ENCODE measurements around the gene JAZF1.

DNA sequence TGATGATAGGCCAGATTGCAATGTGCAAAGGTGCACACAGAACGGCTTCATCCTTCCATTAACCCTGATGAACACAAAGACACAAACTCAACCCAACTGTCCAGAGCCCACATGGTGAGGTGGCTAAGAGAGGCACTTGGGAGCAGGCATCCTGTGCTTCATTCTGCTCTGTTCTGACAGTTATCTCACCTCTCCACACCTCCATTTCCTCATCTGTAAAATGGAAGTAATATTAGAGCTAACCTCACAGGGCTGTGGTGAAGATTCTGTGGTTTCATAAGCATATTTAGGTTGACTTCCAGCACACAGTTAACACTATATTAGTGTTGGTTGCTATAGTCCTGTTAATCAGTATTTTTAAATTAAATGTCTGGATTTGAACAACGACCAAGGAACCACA lies 314.3 kb downstream of the JAZF1 start:
- TF ChIP-seq FOXP2 (optimal IDR thresholded peaks at IDR 0.05; ENCODE audit: borderline replicate concordance, extremely low read depth, extremely low read length, insufficient read depth) (no peak), POLR2AphosphoS5 (IDR thresholded peaks at IDR 0.05; ENCODE audit: low read depth, low read length) (no peak), SIN3A (IDR thresholded peaks at IDR 0.05; ENCODE audit: borderline replicate concordance, insufficient read depth, low read length) (no peak), TAF1 (IDR thresholded peaks at IDR 0.05; ENCODE audit: borderline replicate concordance, insufficient read depth, low read length) (no peak)
- TF ChIP-seq, protein P1, sequence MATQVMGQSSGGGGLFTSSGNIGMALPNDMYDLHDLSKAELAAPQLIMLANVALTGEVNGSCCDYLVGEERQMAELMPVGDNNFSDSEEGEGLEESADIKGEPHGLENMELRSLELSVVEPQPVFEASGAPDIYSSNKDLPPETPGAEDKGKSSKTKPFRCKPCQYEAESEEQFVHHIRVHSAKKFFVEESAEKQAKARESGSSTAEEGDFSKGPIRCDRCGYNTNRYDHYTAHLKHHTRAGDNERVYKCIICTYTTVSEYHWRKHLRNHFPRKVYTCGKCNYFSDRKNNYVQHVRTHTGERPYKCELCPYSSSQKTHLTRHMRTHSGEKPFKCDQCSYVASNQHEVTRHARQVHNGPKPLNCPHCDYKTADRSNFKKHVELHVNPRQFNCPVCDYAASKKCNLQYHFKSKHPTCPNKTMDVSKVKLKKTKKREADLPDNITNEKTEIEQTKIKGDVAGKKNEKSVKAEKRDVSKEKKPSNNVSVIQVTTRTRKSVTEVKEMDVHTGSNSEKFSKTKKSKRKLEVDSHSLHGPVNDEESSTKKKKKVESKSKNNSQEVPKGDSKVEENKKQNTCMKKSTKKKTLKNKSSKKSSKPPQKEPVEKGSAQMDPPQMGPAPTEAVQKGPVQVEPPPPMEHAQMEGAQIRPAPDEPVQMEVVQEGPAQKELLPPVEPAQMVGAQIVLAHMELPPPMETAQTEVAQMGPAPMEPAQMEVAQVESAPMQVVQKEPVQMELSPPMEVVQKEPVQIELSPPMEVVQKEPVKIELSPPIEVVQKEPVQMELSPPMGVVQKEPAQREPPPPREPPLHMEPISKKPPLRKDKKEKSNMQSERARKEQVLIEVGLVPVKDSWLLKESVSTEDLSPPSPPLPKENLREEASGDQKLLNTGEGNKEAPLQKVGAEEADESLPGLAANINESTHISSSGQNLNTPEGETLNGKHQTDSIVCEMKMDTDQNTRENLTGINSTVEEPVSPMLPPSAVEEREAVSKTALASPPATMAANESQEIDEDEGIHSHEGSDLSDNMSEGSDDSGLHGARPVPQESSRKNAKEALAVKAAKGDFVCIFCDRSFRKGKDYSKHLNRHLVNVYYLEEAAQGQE (IDR thresholded peaks at IDR 0.05; ENCODE audit: insufficient read depth in 1 of 2, low read depth in 2 of 2, low read length in 2 of 2), result no peak
